ENCODE data around the gene PLTP.

DNA sequence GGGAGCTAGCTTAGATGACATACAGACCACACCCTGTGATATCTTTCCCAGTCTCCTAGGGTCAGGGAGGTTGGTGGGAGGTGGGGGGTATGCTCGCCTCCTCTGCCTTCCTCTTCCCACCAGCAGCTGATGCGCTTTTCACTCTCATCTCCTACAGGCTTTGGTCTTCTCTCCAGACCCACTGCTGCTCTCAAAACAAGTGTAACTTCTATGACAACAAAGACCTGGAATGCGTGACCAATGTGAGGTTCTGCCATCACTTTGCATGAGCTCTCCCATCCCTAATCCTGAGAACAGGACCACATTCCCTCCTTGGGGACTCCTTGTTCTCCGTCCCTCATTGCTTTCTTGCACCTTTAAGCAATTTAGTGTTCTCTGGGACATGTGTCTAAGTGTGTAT lies 18.1 kb downstream of the PLTP start:
- TF ChIP-seq, protein P1, sequence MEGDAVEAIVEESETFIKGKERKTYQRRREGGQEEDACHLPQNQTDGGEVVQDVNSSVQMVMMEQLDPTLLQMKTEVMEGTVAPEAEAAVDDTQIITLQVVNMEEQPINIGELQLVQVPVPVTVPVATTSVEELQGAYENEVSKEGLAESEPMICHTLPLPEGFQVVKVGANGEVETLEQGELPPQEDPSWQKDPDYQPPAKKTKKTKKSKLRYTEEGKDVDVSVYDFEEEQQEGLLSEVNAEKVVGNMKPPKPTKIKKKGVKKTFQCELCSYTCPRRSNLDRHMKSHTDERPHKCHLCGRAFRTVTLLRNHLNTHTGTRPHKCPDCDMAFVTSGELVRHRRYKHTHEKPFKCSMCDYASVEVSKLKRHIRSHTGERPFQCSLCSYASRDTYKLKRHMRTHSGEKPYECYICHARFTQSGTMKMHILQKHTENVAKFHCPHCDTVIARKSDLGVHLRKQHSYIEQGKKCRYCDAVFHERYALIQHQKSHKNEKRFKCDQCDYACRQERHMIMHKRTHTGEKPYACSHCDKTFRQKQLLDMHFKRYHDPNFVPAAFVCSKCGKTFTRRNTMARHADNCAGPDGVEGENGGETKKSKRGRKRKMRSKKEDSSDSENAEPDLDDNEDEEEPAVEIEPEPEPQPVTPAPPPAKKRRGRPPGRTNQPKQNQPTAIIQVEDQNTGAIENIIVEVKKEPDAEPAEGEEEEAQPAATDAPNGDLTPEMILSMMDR (IDR thresholded peaks at IDR 0.05): no peak
- TF ChIP-seq POLR2A (IDR thresholded peaks at IDR 0.05): no peak
